HG03378 (cell line): ENCODE results near the gene ANXA10.
"Not testable (repeated sequence)": the region's sequence is repeated elsewhere in the genome, so short reads cannot be mapped to it uniquely, and the experiment has no call there.

Experiments used
- ATAC-seq: cut with Tn5 transposase; IDR thresholded peaks from one replicate; pipeline ENCODE4 v1.9.1; 2021; ENCODE audit warnings: mild to moderate bottlenecking, moderate library complexity; ENCODE audit not compliant: unreplicated experiment

Gene ANXA10

GRCh38 chr4:168118116-168118655, 25.8 kb downstream of the ANXA10 start:
- ATAC-seq, result no peak

DNA sequence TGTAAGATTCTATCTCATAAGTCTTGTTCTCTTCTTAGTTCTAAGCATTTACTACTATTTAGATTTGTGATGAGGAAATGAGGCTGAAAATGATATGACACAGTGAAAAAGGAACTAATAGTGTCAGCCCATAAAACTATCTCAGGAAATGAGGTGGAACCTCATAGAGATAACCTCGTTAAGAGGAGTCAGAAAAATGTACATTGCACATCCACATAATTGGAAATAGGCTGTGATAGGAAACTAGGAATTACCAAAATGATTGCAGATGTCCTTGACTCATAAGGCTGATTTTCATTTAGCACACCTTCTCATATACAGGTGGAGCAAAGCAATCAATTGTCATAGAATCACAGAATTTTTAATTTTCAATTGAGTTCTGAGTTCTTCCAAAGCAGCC, 26.8 kb downstream of the ANXA10 start:
- ATAC-seq, result no peak

- ATAC-seq, result no peak
Measured at GRCh38 chr4:168119890-168120289, 27.6 kb downstream of the ANXA10 start.

- no peak for ATAC-seq
Measured at GRCh38 chr4:168120811-168121210, 28.5 kb downstream of the ANXA10 start.

GRCh38 chr4:168124008-168124641, 31.8 kb downstream of the ANXA10 start:
- ATAC-seq, result no peak

DNA sequence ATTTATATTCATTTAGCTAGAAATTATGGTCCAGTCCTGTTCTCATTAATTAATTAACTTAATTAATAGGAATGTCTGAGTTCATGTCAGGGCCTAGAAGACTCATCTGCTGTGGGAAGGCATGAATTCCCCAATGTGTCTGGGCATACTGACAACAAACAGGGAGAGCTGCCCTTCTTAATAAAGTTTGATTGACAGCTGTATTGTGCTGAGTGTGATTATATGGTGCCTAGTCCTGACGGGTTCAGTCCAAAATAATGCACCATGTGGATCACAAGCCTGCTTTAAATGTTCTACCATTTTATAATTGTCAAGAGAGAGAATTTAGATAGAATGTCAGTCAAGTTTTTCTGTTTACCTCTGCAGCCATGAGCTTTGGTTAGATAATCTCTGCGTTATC, 34.6 kb downstream of the ANXA10 start:
- ATAC-seq, result no peak

- ATAC-seq, result no peak
Measured at GRCh38 chr4:168128601-168129000, 36.3 kb downstream of the ANXA10 start.

GRCh38 chr4:168129046-168129772, 36.9 kb downstream of the ANXA10 start:
- no peak for ATAC-seq

- ATAC-seq, result no peak
Measured at GRCh38 chr4:168129802-168130201, 37.5 kb downstream of the ANXA10 start.

DNA sequence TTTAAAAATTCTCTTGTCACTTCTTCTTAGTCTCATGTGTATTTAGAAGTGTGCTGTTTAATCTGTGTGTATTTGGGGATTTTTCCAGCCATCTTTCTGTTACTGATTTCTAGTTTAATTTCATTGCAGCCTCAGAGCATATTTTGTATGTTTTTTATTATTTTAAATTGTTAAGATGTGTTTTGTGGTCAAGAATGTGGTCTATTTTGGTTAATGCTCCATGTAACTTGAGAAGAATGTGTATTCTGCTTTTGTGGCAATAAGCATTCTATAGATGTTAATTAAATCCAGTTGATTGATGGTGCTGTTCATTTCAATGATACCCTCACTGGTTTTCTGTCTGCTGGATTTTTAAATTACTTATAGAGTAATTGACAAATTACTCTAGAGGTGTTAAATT, 38.9 kb downstream of the ANXA10 start:
- no peak for ATAC-seq

DNA sequence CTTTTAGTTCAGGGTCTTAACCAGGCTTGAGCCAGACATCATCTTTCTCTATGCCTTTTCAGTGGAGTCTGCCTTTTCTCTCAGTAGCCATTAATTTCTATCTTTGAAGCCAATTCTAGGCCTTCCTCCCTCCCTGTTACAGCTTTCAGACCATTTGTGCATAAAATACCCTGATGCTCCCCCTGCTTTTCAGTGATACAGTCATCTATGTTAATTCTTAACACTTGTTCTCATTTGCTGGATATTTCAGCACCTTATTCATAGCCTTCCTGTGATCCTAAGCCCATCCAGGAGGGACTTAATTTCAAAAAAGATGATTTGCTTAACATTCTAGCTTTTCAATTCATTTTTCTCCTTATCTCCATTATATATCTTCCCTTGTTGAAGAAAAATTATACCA, 42.3 kb downstream of the ANXA10 start:
- no peak for ATAC-seq

- not testable (repeated sequence) for ATAC-seq
Measured at GRCh38 chr4:168135860-168136259, 43.5 kb downstream of the ANXA10 start.

DNA sequence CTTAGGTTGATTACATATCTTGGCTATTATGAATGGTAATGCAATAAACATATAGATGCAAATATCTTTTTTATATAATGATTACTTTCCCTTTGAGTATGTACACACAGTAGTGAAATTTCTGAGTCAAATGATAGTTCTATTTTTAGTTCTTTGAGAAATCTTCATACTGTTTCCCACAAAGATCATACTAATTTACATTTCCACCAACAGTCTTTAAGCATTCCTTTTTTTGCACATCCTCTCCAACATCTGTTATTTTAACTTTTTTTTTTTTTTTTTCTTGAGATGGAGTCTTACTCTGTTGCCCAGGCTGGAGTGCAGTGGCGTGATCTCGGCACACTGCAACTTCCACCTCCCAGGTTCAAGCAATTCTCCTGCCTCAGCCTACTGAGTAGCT, 45.4 kb downstream of the ANXA10 start:
- not testable (repeated sequence) for ATAC-seq

GRCh38 chr4:168138143-168138542, 45.8 kb downstream of the ANXA10 start:
- no peak for ATAC-seq

GRCh38 chr4:168139336-168139735, 47.0 kb downstream of the ANXA10 start:
- ATAC-seq, result no peak

DNA sequence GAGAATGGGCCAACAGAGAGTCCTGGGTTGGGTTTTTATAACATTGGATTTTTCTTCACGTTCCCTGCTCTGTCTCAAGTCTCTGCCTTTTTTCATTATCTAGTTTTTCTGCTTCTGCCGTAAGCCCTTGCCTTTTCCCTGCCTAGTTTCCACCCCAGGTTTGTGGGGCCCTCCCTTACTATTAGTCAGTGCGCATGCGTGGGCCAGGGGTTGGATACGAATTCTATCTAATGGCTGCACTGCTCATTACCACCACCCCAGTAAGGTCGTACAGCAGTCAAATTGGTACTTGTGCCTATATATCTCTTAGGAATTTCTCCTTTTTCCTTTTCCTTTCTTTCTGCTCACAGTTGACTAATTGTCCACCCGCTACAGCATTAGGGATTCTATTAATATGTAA, 49.4 kb downstream of the ANXA10 start:
- no peak for ATAC-seq

- ATAC-seq, result no peak
Measured at GRCh38 chr4:168143601-168144000, 51.3 kb downstream of the ANXA10 start.

GRCh38 chr4:168150420-168151050, 58.2 kb downstream of the ANXA10 start:
- no peak for ATAC-seq

DNA sequence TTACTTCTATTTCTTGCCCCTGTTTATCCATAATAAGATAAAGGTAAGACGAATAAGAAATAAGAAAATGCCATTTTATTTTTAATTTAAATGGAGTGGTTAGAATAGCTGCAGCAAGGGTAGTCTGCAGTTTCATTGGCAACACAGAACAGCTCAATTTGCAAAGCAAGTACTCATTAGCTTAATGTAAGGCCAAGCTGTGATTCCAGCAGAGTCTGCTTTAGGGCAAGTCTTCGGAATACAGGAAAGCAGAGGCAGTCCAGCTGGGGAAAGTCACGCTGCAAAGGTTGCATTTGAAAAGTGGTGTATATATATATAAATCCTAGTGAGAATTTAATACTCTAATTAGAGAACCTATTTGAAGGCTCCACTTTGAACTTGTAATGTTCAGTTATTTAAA, 59.0 kb downstream of the ANXA10 start:
- no peak for ATAC-seq

DNA sequence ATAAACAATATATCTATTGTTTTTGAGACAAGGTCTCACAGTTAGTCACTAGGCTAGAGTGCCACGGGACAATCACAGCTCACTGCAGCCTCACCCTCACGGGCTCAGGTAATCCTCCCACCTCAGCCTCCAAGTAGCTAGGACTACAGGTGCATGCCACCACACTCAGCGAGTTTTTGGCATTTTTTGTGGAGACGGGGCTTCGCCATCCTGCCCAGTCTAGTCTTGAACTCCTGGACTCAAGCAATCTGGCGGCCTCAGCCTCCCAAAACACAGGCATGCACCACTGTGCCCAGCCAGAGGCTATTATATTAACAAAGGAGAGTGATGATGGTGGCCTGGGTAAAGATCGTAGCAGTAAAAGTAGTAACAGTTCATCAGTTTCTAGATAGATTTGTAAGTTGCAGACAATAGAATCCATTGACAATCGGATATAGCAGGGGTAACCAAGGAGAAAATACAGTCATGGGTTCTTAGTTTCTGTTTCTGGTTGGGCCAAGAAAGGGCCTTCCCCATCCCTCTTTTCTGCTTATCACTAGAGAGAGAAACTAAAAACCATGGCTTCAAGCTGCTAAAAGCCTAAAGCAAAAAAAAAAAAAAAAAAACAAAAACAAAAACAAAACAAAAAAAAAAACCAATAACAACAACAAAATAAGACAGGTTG, 60.6 kb downstream of the ANXA10 start:
- ATAC-seq, result no peak
